Spleen (tissue), 11 donors: ENCODE measurements around the gene TAF10. TPM values are rescaled to one million over a fixed set of nuclear protein-coding genes. Genes with fewer than 3 reads are reported as not detected.
A peak's percentile ranks its signal among the peaks of the same experiment; 100 is the strongest.

Experiments used
- DNase-seq: peaks from one replicate; pipeline ENCODE4 v3.0.0-alpha.2; 2020
- H3K27ac ChIP-seq, 8 donors: fragments of 200-600 bp; sonication (generic) in 7 of 8; 1 replicate in 4 of 8; 2 replicates in 4 of 8; pipeline versions ENCODE4 v1.5.0 to v1.8.0; 2016 to 2021; ENCODE audit warnings: inconsistent platforms in 4 of 8, mild to moderate bottlenecking in 4 of 8, moderate library complexity in 1 of 8
- H3K27me3 ChIP-seq, 7 donors: fragments of 200-600 bp; sonication (generic) in 6 of 7; replicated peaks in 1 of 7; 1 replicate in 4 of 7; 2 replicates in 3 of 7; pipeline versions ENCODE4 v1.5.0 to v1.8.0; 2016 to 2021; ENCODE audit warnings: inconsistent platforms in 3 of 7, mild to moderate bottlenecking in 1 of 7
- H3K36me3 ChIP-seq, 6 donors: fragments of 200-600 bp; sonication (generic) in 5 of 6; 1 replicate in 4 of 6; 2 replicates in 2 of 6; pipeline versions ENCODE4 v1.5.0 to v1.8.0; 2016 to 2021; ENCODE audit warnings: inconsistent platforms in 2 of 6
- H3K4me1 ChIP-seq, 6 donors: fragments of 200-600 bp; sonication (generic) in 5 of 6; 1 replicate in 3 of 6; 2 replicates in 3 of 6; pipeline versions ENCODE4 v1.5.0 to v1.8.0; 2016 to 2021; ENCODE audit warnings: inconsistent platforms in 3 of 6
- H3K4me3 ChIP-seq, 8 donors: fragments of 200-600 bp; sonication (generic) in 7 of 8; 1 replicate in 4 of 8; 2 replicates in 4 of 8; pipeline versions ENCODE4 v1.5.0 to v1.8.0; 2016 to 2021; ENCODE audit warnings: inconsistent platforms in 4 of 8, mild to moderate bottlenecking in 4 of 8, moderate library complexity in 2 of 8
- H3K9me3 ChIP-seq, 8 donors: fragments of 200-600 bp; sonication (generic) in 7 of 8; 1 replicate in 4 of 8; 2 replicates in 4 of 8; pipeline versions ENCODE4 v1.5.0 to v1.8.0; 2016 to 2021; ENCODE audit warnings: inconsistent platforms in 4 of 8
- POLR2A ChIP-seq, 3 donors: fragments of 450-650 bp; IDR thresholded peaks; one replicate each; pipeline ENCODE4 v1.5.1; 2017; ENCODE audit warnings: antibody characterized with exemption in 3 of 3, mild to moderate bottlenecking in 1 of 3
- POLR2AphosphoS5 ChIP-seq, 3 donors: sonication (generic); formaldehyde crosslinking; IDR thresholded peaks; one replicate each; pipeline ENCODE4 v1.5.1; 2017; ENCODE audit warnings: antibody characterized with exemption in 3 of 3
- WGBS, 5 donors: extraction: QIAGEN DNeasy Blood & Tissue Kit in 3 of 5; methylation state at CpG; one replicate each; pipeline versions ENCODE4 v1.1.5 to v1.1.7; 2013 to 2018; 5-methylcytosine and 5-hydroxymethylcytosine counted together
- intact Hi-C: fragments of 100-400 bp; cut with DNase I; formaldehyde crosslinking; loops from one replicate; pipeline ENCODE4 v1.15.0; 2023; ENCODE audit warnings: low total_unique reads
- polyA plus RNA-seq, 3 donors: library from polyadenylated mRNA; stranded (reverse); fragments of 200-250 nt; gene quantifications; one replicate each; pipeline ENCODE4 v1.2.1, GENCODE V29; 2013
- total RNA-seq, 7 donors: library from RNA; depleted of rRNA in 3 of 7; stranded (reverse); fragments of >200 nt in 3 of 7; fragmentation: NEBNext Ultra II Directional in 4 of 7; extraction: Animal tissue kit (Norgen Biotek cat#: 25700) in 4 of 7; gene quantifications; one replicate each; pipeline versions ENCODE4 v1.1.0 to v1.2.1, GENCODE V29; 2016 to 2021
- TF ChIP-seq, protein P1 (sequence below), 11 experiments: fragments of 200-600 bp in 7 of 11; fragments of 450-650 bp in 4 of 11; sonication (generic) in 4 of 11; IDR thresholded peaks in 8 of 11; conservative IDR thresholded peaks in 3 of 11; 1 replicate in 7 of 11; 2 replicates in 4 of 11; pipeline versions ENCODE4 v1.4.0 to v1.8.0; 2016 to 2021; ENCODE audit warnings: antibody characterized with exemption in 11 of 11, inconsistent platforms in 4 of 11, mild to moderate bottlenecking in 1 of 11
- donor health status: healthy with polysubstance abuse.
- donor health status: DM: no; HTN: no; CAD: no; lungs with moderate emphysema.
- donor health status: DM: no; HTN: no; CAD: no.
- donor health status: Bipolar disorder and iron deficiency.
- donor health status: healthy.
- donor health status: DM: no; HTN: no; CAD: no.
- donor health status: DM: yes; HTN: yes; CAD: no.

The TAF10 gene
- total and polyA plus RNA-seq, 10 donors = 103 to 159 (median 144) TPM

DNA sequence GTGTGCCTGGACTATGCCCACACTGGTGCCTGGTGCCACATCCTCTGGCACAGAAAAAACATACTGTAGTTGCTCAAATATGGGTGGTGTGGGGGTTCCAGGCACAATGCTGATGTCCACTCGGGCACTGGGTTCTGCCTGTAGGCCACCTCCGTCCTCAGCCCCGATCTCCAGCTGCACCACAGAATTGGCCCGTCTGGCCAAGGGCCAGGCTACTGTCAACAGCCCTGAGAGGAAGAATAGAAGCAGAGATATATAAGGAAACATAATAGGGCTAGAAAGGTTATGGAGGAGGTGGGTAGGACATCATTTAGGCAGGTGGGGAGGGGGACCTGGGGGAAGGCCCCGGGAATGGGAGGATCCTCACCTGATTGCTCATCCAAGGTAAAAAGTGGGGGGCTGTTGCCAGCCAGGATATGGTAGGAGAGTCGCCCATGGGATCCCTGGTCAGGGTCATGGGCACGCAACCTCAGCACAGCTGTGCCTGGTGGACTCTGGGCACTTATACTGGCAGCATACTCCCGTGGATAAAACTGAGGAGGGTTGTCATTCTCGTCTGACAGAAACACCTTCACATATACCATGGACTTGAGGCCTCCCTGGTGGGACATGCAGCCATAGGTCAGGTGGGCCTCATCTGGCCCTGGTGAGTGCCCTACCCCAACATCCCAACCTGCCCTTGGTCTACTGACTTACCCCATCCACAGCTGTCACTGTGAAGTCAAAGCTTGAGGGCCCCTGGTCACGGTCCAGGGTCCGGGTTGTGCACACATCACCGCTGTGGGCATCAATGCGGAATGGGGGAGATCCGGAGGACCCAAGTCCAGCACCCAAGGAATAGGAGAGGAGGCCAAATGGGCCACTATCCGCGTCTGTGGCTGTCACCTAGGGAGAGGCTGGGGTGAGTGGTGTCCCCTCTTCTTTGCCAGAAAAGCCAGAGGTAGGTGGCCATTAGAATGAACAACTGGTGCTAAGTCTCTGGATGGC, 21.7 kb upstream of the TAF10 start:
- 75 to 94% (median 87%) methylated on average over 15 to 16 of the region's 16 CpGs for WGBS, 5 donors
- peaks cover 39 to 57% (median 53%) of the 10 kb centered on the region in 6 donors for H3K4me1 ChIP-seq
- peaks cover 0 to 47% (median 36%) of the 10 kb centered on the region in 6 donors for H3K36me3 ChIP-seq
- H3K9me3 ChIP-seq = no peaks in the 10 kb centered on the region
- intact Hi-C loops = no loop called here
- H3K4me3 ChIP-seq = no peak overlapping the region
- TF ChIP-seq, protein P1, sequence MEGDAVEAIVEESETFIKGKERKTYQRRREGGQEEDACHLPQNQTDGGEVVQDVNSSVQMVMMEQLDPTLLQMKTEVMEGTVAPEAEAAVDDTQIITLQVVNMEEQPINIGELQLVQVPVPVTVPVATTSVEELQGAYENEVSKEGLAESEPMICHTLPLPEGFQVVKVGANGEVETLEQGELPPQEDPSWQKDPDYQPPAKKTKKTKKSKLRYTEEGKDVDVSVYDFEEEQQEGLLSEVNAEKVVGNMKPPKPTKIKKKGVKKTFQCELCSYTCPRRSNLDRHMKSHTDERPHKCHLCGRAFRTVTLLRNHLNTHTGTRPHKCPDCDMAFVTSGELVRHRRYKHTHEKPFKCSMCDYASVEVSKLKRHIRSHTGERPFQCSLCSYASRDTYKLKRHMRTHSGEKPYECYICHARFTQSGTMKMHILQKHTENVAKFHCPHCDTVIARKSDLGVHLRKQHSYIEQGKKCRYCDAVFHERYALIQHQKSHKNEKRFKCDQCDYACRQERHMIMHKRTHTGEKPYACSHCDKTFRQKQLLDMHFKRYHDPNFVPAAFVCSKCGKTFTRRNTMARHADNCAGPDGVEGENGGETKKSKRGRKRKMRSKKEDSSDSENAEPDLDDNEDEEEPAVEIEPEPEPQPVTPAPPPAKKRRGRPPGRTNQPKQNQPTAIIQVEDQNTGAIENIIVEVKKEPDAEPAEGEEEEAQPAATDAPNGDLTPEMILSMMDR (IDR thresholded peaks at IDR 0.05 in 8 of 11, conservative IDR thresholded peaks at IDR 0.05 in 3 of 11) = no peak
- TF ChIP-seq POLR2A (IDR thresholded peaks at IDR 0.05) (no peak), POLR2AphosphoS5 (IDR thresholded peaks at IDR 0.05) (peak in 2 of 3 donors; percentile 25 to 44)
- H3K27ac ChIP-seq = peak overlapping the region in 7 of 8 donors; percentile 59 to 84 (median 76)
- H3K27me3 ChIP-seq = no peaks in the 10 kb centered on the region
- no peak for DNase-seq

DNA sequence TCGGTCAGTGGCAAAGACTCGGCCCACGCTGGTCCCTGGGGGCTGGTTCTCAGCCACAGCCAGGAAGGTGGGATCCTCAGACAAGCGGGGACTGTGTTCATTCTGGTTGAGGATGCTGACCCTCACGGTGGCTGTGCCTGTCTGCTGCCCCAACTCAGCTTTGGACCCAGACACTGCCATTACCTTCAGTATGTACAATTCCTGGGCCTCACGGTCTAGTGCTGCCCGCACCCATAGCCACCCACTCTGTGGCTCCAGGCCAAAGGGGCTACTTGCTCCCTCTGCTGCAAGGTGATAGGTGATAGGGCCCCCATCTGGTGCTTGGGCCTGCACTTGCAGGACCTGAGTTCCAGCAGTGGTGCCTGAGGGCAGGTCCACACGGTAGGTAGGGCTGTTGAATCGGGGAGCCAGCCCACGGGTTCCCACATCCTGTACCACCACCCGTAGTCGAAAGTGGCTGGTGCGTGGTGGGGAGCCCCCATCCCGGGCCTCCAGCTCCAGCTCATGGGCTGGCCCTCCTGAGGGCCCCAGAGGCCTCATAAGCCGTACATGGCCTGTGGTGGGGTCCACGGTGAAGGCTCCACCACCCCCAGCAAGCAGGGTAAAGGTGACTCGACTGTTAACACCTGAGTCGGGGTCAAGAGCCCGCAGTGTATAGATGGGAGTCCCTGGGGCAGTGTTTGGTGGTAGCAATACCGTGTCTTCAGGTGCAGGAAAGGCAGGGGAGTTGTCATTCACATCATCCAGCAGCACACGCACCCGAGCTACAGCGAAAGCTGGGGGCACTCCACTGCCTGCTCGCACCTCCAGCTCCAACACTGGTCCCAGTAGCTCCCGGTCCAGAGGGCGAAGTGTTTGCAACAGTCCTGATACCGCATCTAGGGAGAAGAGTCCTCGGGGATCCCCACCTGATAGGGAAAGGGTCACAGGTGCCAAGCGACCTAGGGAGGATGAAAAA, 20.4 kb upstream of the TAF10 start:
- Histone ChIP-seq H3K4me3 (no peak overlapping the region), H3K27me3 (no peaks in the 10 kb centered on the region), H3K27ac (peak overlapping the region in 1 of 8 donors; percentile 84), H3K4me1 (peaks cover 36 to 54% (median 53%) of the 10 kb centered on the region in 6 donors), H3K36me3 (peaks cover 0 to 50% (median 38%) of the 10 kb centered on the region in 6 donors), H3K9me3 (no peaks in the 10 kb centered on the region)
- TF ChIP-seq POLR2A (IDR thresholded peaks at IDR 0.05) = no peak
- peak in 1 of 3 donors; percentile 23 for TF ChIP-seq POLR2AphosphoS5 (IDR thresholded peaks at IDR 0.05)
- TF ChIP-seq, protein P1 (IDR thresholded peaks at IDR 0.05 in 8 of 11, conservative IDR thresholded peaks at IDR 0.05 in 3 of 11) = no peak
- DNase-seq = no peak
- intact Hi-C loops = no loop called here
- WGBS, 5 donors = 83 to 91% (median 88%) methylated on average over 19 to 29 of the region's 29 CpGs

DNA sequence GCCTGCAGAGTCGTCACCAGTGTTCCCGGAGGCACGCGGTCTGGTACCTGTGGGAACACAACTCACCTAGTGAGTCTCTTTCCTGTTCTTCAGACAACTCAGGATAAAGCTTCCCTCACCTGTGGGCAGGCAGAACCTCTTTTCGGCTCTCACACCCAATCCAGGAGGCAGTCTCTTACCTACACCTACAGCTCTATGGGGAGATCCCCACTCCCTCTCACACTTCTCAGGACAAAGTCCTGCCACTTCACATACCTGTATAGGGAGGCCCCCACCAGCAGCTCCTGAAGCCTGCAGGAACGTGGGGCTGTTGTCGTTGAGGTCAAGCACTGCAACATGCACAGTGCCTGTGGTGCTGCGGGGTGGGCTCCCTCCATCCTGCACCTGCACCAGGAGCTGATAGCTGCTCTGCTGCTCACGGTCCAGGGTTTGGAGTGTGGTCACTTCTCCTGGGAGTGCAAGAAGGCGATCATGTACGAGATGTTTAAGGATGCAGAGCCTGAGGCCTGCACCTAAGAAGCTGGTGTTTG, 19.4 kb upstream of the TAF10 start:
- 88 to 96% (median 88%) methylated on average over 11 of the region's 11 CpGs for WGBS, 5 donors
- Histone ChIP-seq H3K4me3 (no peak overlapping the region), H3K9me3 (no peaks in the 10 kb centered on the region), H3K4me1 (peaks cover 34 to 55% (median 53%) of the 10 kb centered on the region in 6 donors), H3K36me3 (peaks cover 0 to 60% (median 38%) of the 10 kb centered on the region in 6 donors), H3K27me3 (no peaks in the 10 kb centered on the region), H3K27ac (no peak overlapping the region)
- intact Hi-C loops = no loop called here
- peak; percentile 56 for DNase-seq
- TF ChIP-seq POLR2A (IDR thresholded peaks at IDR 0.05) (no peak), POLR2AphosphoS5 (IDR thresholded peaks at IDR 0.05) (no peak)
- TF ChIP-seq, protein P1 (IDR thresholded peaks at IDR 0.05 in 8 of 11, conservative IDR thresholded peaks at IDR 0.05 in 3 of 11) = no peak
